DMS 273 (cell line): ENCODE results near the gene OR8K1.

ENCODE experiments used
- DNase-seq: peaks from one replicate; lab custom pipeline; 2025; ENCODE audit not compliant: unreplicated experiment; lab: John Stamatoyannopoulos, UW

OR8K1 gene

DNA sequence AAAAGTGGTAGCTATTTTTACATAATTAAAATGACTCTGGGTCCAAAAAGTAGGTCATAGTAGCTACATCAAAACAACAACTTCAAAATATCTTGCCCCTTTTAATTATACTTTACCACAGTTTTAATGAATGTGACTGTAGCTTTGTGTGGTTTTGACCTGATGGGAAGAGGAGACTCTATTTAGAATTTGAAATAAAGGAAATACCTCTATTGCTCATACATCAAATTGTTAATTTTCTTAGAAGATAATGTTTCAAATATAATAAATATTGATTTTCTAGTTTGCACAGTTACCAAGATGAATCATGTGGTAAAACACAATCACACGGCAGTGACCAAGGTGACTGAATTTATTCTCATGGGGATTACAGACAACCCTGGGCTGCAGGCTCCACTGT, at the start of gene OR8K1:
TSS of gene OR8K1 (plus strand) at position 301 of the 400 bp plus-strand sequence. CDS start at position 301, 0 bp downstream.
- DNase-seq, result no peak

GRCh38 chr11:56296898-56297297, 48.9 kb upstream of the OR8K1 start:
- DNase-seq, result no peak

GRCh38 chr11:56307836-56308235, 38.0 kb upstream of the OR8K1 start:
- DNase-seq, result no peak

DNA sequence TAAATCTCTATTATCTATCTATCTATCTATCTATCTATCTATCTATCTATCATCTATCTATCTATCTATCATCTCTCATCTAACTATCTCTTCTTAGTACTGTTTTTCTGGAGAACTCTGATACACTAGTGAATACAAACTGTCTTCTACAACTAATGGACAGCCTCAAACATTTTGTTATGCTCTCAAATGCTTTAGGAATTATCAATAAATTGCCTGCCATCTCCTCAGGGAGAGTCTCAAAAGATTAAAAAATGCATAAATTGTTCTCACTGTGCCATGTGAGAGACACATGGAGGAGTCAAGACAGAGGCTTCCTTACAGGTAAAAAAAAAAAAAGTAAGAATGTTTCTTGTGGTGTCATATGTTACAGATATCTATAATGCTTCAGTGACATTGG, 31.0 kb upstream of the OR8K1 start, which contains the start of gene OR8K3:
TSS of gene OR8K3 (plus strand) at position 301 of the 400 bp plus-strand sequence. CDS start 3,163 bp downstream, outside the sequence.
- DNase-seq, result no peak

DNA sequence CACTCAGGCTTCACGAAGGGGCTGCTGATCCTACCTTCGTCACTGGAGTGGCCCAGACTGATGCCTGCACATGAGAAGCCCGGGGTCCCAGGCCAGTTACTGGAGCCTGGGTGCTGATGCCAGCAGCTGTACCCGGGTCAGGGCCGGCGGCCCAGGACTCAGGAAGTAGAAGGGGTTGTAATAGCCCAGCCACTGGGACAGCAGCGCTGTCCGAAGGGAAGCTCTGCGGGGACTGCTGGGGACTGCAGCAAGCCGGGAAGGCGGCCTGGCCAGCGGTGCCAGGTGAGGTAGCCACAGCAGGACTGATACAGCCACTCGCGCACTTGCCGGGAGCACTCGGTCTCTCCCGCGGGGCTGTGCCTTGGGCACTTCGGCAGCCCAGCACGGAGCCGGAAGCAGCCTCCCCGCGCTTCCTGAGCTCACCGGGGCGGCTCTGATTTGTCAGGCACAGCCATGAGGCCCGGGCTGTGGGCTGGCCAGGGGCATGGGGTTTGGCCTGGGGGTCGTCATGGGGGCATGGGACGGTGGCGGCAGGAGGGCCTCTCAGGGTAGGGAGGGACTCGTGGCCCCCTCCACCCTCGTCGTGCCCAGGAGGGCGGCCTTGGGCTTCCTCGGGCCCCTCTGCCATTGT, 13.9 kb upstream of the OR8K1 start:
- no peak for DNase-seq

DNA sequence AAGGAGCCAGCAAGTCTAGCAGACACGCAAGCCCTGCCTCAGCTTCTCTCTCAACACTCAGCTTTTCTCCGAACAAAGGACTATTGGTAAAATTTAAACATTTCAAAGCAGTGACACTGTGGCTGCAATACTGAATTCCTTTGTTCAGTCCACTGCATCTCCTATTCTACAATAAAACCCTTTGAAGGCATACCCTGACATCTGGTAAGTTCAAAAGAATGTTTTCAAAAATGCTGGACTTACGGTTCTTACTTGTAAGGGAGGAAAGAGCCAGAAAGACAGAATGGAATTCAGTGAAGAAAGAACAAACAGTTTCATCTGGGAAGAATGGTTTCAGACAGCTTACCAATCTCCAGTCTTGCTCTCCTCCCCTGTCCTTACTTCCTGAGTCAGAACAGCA, 12.7 kb upstream of the OR8K1 start:
- no peak for DNase-seq

DNA sequence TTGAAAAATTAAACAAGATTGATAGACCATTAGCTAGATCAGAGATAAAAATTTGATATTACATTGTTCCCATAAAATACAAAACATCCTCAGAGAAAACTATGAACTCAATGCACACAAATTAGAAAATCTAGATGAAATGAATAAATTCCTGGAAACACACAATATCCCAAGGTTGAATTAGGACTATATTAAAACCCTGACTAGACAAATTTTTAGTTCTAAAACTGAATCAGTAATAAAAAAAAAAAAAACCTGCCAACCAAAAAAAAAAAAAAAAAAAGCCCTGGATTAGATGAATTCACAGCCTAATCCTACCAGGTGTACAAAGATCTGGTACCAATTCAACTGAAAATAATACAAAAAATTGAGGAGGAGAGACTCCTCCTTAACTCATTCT, 5.5 kb upstream of the OR8K1 start:
- DNase-seq, result no peak

GRCh38 chr11:56353991-56354390, 8.2 kb downstream of the OR8K1 start, which contains the start of gene OR8J1:
Gene OR8J1, plus strand, starts transcription at chr11:56354291. Its CDS starts 5,956 bp downstream, at chr11:56360247.
- no peak for DNase-seq

DNA sequence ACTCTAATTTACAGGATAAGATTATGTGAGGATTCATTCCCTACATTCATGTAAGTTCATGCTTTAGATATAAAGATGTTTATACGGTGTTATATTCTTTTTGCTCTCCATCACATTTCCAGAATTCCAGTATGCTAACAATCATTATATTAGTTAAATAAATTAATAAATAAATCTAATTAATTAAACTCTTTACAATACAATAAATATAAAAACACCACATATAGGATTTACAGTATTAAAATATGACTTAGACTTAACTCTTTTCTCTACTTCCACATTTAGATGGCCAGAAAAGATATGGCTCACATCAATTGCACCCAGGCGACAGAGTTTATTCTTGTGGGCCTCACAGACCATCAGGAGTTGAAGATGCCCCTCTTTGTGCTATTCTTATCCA, 29.5 kb downstream of the OR8K1 start, which contains the start of gene OR8U1:
TSS of gene OR8U1 (plus strand) at position 301 of the 400 bp plus-strand sequence. CDS start at position 301, 0 bp downstream.
- DNase-seq, result no peak

- no peak for DNase-seq
These were observed 34.3 kb downstream of the OR8K1 start for GRCh38 chr11:56380120-56380519.

- DNase-seq, result no peak
These were observed 48.5 kb downstream of the OR8K1 start for GRCh38 chr11:56394381-56394780.

DNA sequence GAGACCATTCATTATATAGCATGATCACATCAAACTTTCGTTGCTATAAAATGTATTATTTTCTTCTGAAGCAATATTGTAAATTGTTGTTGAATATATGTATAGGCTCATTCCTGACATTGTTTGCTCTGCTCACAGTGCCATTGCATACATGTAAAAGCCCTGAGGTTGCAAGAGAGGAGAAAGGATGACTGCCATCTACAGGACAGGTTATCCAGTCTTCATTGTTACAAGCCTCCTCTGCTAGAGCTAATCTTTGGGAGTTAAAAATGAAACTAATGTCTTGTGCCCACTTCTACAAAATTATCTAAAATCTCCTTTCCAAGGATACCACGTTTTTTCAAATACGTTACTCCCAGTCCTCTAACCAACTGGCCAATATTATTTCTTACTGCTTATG, 50.2 kb downstream of the OR8K1 start:
- no peak for DNase-seq
